Right kidney (tissue), 1 donor: ENCODE data around the gene FBXL13.
"Not testable (repeated sequence)": the region's sequence is repeated elsewhere in the genome, so short reads cannot be mapped to it uniquely, and the experiment has no call there.

Experiments
- DNase-seq: peaks from one replicate; pipeline ENCODE4 v3.0.0-alpha.2; 2016

The FBXL13 gene

GRCh38 chr7:102934239-102934638 is 140.4 kb downstream of the FBXL13 start:
- no peak for DNase-seq

GRCh38 chr7:102933763-102934162 is 140.8 kb downstream of the FBXL13 start:
- peak; percentile 36 for DNase-seq

GRCh38 chr7:102931757-102932156 is 142.8 kb downstream of the FBXL13 start:
- no peak for DNase-seq

GRCh38 chr7:102927312-102927933 is 147.2 kb downstream of the FBXL13 start:
- no peak for DNase-seq

GRCh38 chr7:102926783-102927140 is 147.8 kb downstream of the FBXL13 start:
- DNase-seq: no peak

- no peak for DNase-seq
These were observed 148.4 kb downstream of the FBXL13 start for GRCh38 chr7:102925976-102926782.

- no peak for DNase-seq
These were observed 155.8 kb downstream of the FBXL13 start for GRCh38 chr7:102918845-102919244.

- no peak for DNase-seq
These were observed 156.9 kb downstream of the FBXL13 start for GRCh38 chr7:102917436-102918353.

- DNase-seq: no peak
These were observed 157.7 kb downstream of the FBXL13 start for GRCh38 chr7:102916881-102917280.

GRCh38 chr7:102916426-102916825 is 158.2 kb downstream of the FBXL13 start:
- no peak for DNase-seq

GRCh38 chr7:102914585-102914984 is 160.0 kb downstream of the FBXL13 start:
- peak; percentile 31 for DNase-seq

- DNase-seq: peak; percentile 30
These were observed 160.8 kb downstream of the FBXL13 start for GRCh38 chr7:102913826-102914225.

- peak; percentile 65 for DNase-seq
These were observed 161.9 kb downstream of the FBXL13 start, which contains the start of gene LRRC17 for GRCh38 chr7:102912742-102913141. Gene LRRC17, plus strand, starts transcription at chr7:102913000. Its CDS starts 20,914 bp downstream, at chr7:102933914.

- no peak for DNase-seq
These were observed 165.9 kb downstream of the FBXL13 start for GRCh38 chr7:102908676-102909075.

GRCh38 chr7:102903576-102903975 is 171.0 kb downstream of the FBXL13 start:
- not testable (repeated sequence) for DNase-seq

- not testable (repeated sequence) for DNase-seq
These were observed 172.5 kb downstream of the FBXL13 start for GRCh38 chr7:102902052-102902451.

GRCh38 chr7:102898532-102898859 is 176.1 kb downstream of the FBXL13 start:
- no peak for DNase-seq

GRCh38 chr7:102897856-102898531 is 176.6 kb downstream of the FBXL13 start:
- DNase-seq: no peak

GRCh38 chr7:102897211-102897631 is 177.4 kb downstream of the FBXL13 start:
- peak; percentile 26 for DNase-seq

- DNase-seq: no peak
These were observed 178.0 kb downstream of the FBXL13 start for GRCh38 chr7:102896585-102896984.

GRCh38 chr7:102895602-102896001 is 179.0 kb downstream of the FBXL13 start:
- no peak for DNase-seq

GRCh38 chr7:102892631-102893278 is 181.8 kb downstream of the FBXL13 start:
- no peak for DNase-seq
